A549 (cell line): ENCODE data around the gene CHMP1B.

ENCODE experiments used
- JUN ChIP-seq, 2 experiments: fragments of >200 bp; sonication (Bioruptor Twin); formaldehyde crosslinking; IDR thresholded peaks; 2 replicates in 1 of 2; 3 replicates in 1 of 2; pipeline ENCODE4 v1.6.1; 2016 to 2017
- JUNB ChIP-seq: fragments of >200 bp; sonication (Bioruptor Twin); formaldehyde crosslinking; IDR thresholded peaks from 2 replicates; pipeline ENCODE4 v1.6.1; 2016
- PBX3 ChIP-seq: IDR thresholded peaks from 2 replicates; pipeline ENCODE4 v1.6.1; 2012
- RAD21 ChIP-seq, 2 experiments: fragments of >200 bp in 1 of 2; sonication (Bioruptor Twin) in 1 of 2; formaldehyde crosslinking in 1 of 2; IDR thresholded peaks in 1 of 2; conservative IDR thresholded peaks in 1 of 2; 2 replicates in 1 of 2; 3 replicates in 1 of 2; pipeline ENCODE4 v1.6.1; 2012 to 2018; ENCODE audit warnings: inconsistent platforms in 1 of 2
- RNF2 ChIP-seq: fragments of 200-600 bp; sonication (generic); IDR thresholded peaks from 2 replicates; pipeline ENCODE4 v1.6.1; 2016; ENCODE audit warnings: low read depth, mild to moderate bottlenecking, antibody characterized with exemption, moderate library complexity, borderline replicate concordance
- SMC3 ChIP-seq: fragments of >200 bp; sonication (Bioruptor Twin); formaldehyde crosslinking; IDR thresholded peaks from 3 replicates; pipeline ENCODE4 v1.6.1; 2018; ENCODE audit warnings: inconsistent platforms
- SREBF2 ChIP-seq: fragments of 450-650 bp; IDR thresholded peaks from 2 replicates; pipeline ENCODE4 v1.6.1; 2014; ENCODE audit warnings: mild to moderate bottlenecking, moderate library complexity
- TF ChIP-seq, protein P1 (sequence below): fragments of >200 bp; sonication (Bioruptor Twin); formaldehyde crosslinking; IDR thresholded peaks from 3 replicates; pipeline ENCODE4 v1.5.1; 2016

- TF ChIP-seq, protein P1, sequence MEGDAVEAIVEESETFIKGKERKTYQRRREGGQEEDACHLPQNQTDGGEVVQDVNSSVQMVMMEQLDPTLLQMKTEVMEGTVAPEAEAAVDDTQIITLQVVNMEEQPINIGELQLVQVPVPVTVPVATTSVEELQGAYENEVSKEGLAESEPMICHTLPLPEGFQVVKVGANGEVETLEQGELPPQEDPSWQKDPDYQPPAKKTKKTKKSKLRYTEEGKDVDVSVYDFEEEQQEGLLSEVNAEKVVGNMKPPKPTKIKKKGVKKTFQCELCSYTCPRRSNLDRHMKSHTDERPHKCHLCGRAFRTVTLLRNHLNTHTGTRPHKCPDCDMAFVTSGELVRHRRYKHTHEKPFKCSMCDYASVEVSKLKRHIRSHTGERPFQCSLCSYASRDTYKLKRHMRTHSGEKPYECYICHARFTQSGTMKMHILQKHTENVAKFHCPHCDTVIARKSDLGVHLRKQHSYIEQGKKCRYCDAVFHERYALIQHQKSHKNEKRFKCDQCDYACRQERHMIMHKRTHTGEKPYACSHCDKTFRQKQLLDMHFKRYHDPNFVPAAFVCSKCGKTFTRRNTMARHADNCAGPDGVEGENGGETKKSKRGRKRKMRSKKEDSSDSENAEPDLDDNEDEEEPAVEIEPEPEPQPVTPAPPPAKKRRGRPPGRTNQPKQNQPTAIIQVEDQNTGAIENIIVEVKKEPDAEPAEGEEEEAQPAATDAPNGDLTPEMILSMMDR = no peak
- TF ChIP-seq JUN (IDR thresholded peaks at IDR 0.05) (no peak), SREBF2 (no peak), JUNB (no peak), PBX3 (no peak), RAD21 (conservative IDR thresholded peaks at IDR 0.05 in 1 of 2, IDR thresholded peaks at IDR 0.05 in 1 of 2) (no peak), RNF2 (no peak), SMC3 (no peak)
Measured at GRCh38 chr18:11807233-11807632, 44.0 kb upstream of the CHMP1B start.
